Left lung (tissue), 10 donors: Measurements from ENCODE around the gene TRPM3. TPM values are rescaled to one million over a fixed set of nuclear protein-coding genes. Genes with fewer than 3 reads are reported as not detected.

Experiments
- ATAC-seq: fragments of 200-7000 bp; cut with Tn5 transposase; one replicate; pipeline ENCODE4 v1.9.1; 2020; ENCODE audit warnings: moderate library complexity
- DNase-seq, 4 donors: peaks; one replicate each; pipeline ENCODE4 v3.0.0-alpha.2; 2013 to 2020
- H3K27ac ChIP-seq, 2 donors: fragments of 200-600 bp; sonication (generic) in 1 of 2; one replicate each; pipeline versions ENCODE4 v1.5.0 to v1.8.0; 2020 to 2021
- H3K27me3 ChIP-seq, 2 donors: fragments of 200-600 bp; sonication (generic) in 1 of 2; one replicate each; pipeline versions ENCODE4 v1.5.0 to v1.8.0; 2020 to 2021
- H3K36me3 ChIP-seq, 2 donors: fragments of 200-600 bp; sonication (generic) in 1 of 2; one replicate each; pipeline versions ENCODE4 v1.5.0 to v1.8.0; 2020 to 2021
- H3K4me1 ChIP-seq, 2 donors: fragments of 200-600 bp; one replicate each; pipeline ENCODE4 v1.8.0; 2021
- H3K4me3 ChIP-seq, 2 donors: fragments of 200-600 bp; sonication (generic) in 1 of 2; one replicate each; pipeline versions ENCODE4 v1.5.0 to v1.8.0; 2020 to 2021; ENCODE audit warnings: mild to moderate bottlenecking in 1 of 2
- H3K9me3 ChIP-seq, 2 donors: fragments of 200-600 bp; sonication (generic) in 1 of 2; one replicate each; pipeline versions ENCODE4 v1.5.0 to v1.8.0; 2020 to 2021
- intact Hi-C, 2 donors: fragments of 100-400 bp; cut with DNase I; formaldehyde crosslinking; loops; one replicate each; pipeline versions ENCODE4 v1.11.2 to v1.14.2; 2022
- polyA plus RNA-seq, 6 donors: library from polyadenylated mRNA; unstranded; fragments of 120-200 nt; gene quantifications; one replicate each; pipeline ENCODE4 v1.2.1, GENCODE V29; 2013; ENCODE audit not compliant: insufficient read length in 6 of 6
- total RNA-seq, 2 donors: library from RNA; stranded (reverse); fragmentation: NEBNext Ultra II Directional; extraction: Animal tissue kit (Norgen Biotek cat#: 25700); gene quantifications; one replicate each; pipeline ENCODE4 v1.2.1, GENCODE V29; 2021
- TF ChIP-seq, protein P1 (sequence below), 2 donors: fragments of 200-600 bp; sonication (generic) in 1 of 2; IDR thresholded peaks; one replicate each; pipeline versions ENCODE4 v1.5.0 to v1.8.0; 2021; ENCODE audit warnings: antibody characterized with exemption in 2 of 2
- donor health status: DM: no; HTN: yes; CAD: no.
- donor health status: DM: no; HTN: no; CAD: no.

Gene TRPM3
- total and polyA plus RNA-seq, 8 donors, result 0.17 to 2.1 (median 1.2) TPM

DNA sequence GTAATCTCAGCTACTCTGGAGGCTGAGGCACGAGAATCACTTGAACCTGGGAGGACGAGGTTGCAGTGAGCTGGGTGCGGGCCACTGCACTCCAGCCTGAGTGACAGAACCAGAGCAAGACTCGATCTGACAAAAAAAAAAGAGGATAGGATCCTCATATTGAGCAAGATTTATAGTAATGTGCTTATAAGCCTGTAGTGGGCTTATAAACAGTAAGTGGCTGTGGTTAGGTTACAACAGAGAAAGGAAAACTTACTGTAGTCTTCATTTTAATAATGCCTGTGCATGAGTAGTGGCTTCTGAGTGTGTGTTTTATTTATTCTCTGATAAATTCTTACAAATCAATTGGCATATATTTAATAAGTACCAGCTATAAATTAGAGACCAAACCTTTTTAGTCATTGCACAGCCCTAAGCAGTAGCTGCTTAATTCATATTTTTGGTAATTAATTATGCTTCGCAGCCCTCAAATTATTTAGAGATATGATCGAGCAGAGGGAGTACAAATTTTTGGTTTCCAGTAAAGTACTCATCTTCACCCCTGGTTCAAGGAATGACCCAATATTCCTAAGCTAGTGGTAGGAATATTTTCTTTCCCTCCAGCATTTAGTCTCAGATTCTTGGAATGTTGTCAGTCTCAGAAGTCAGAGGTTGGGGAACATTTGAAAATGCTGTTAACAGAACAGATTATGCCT is 633.2 kb downstream of the TRPM3 start:
- H3K27ac ChIP-seq, result peak overlapping the region; percentile 31 to 44
- DNase-seq (no peak), ATAC-seq (no peak)
- no peaks in the 10 kb centered on the region for H3K36me3 ChIP-seq
- no peaks in the 10 kb centered on the region for H3K27me3 ChIP-seq
- intact Hi-C loops, result loop anchor here in 1 of 2 donors (10.0 kb wide), 2 partner anchors 117 to 133 kb away; no protein-coding TSS in a partner anchor
- H3K4me1 ChIP-seq, result peaks cover 29 to 39% of the 10 kb centered on the region in 2 donors
- H3K9me3 ChIP-seq, result no peaks in the 10 kb centered on the region
- TF ChIP-seq, protein P1, sequence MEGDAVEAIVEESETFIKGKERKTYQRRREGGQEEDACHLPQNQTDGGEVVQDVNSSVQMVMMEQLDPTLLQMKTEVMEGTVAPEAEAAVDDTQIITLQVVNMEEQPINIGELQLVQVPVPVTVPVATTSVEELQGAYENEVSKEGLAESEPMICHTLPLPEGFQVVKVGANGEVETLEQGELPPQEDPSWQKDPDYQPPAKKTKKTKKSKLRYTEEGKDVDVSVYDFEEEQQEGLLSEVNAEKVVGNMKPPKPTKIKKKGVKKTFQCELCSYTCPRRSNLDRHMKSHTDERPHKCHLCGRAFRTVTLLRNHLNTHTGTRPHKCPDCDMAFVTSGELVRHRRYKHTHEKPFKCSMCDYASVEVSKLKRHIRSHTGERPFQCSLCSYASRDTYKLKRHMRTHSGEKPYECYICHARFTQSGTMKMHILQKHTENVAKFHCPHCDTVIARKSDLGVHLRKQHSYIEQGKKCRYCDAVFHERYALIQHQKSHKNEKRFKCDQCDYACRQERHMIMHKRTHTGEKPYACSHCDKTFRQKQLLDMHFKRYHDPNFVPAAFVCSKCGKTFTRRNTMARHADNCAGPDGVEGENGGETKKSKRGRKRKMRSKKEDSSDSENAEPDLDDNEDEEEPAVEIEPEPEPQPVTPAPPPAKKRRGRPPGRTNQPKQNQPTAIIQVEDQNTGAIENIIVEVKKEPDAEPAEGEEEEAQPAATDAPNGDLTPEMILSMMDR (IDR thresholded peaks at IDR 0.05), result no peak
- no peak overlapping the region for H3K4me3 ChIP-seq

DNA sequence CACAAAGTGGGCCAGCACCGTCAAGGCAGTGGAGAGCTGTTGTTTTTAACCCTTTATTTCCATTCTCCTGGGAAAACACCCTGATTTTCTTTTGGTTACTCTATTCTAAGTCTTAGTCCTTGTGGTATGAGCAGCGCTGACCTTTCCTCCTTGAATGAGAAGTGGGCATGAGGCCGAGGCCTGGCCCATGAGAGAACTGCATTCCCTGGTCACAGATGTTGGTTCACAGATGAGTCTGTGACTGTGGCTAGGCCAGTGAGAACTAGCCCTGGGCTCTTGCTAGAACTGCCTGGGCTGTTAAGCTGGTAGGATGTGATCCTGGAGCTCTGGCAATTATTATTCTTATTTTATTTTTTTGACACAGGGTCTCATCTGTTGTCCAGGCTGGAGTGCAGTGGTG is 635.3 kb downstream of the TRPM3 start:
- DNase-seq (no peak), ATAC-seq (no peak)
- H3K27me3 ChIP-seq, result no peaks in the 10 kb centered on the region
- H3K27ac ChIP-seq, result peak overlapping the region in 1 of 2 donors; percentile 70
- intact Hi-C loops, result loop anchor here in 1 of 2 donors (10.0 kb wide), 2 partner anchors 119 to 131 kb away; no protein-coding TSS in a partner anchor
- H3K4me3 ChIP-seq, result no peak overlapping the region
- no peaks in the 10 kb centered on the region for H3K9me3 ChIP-seq
- no peaks in the 10 kb centered on the region for H3K36me3 ChIP-seq
- peaks cover 36 to 61% of the 10 kb centered on the region in 2 donors for H3K4me1 ChIP-seq
- TF ChIP-seq, protein P1 (IDR thresholded peaks at IDR 0.05), result no peak

DNA sequence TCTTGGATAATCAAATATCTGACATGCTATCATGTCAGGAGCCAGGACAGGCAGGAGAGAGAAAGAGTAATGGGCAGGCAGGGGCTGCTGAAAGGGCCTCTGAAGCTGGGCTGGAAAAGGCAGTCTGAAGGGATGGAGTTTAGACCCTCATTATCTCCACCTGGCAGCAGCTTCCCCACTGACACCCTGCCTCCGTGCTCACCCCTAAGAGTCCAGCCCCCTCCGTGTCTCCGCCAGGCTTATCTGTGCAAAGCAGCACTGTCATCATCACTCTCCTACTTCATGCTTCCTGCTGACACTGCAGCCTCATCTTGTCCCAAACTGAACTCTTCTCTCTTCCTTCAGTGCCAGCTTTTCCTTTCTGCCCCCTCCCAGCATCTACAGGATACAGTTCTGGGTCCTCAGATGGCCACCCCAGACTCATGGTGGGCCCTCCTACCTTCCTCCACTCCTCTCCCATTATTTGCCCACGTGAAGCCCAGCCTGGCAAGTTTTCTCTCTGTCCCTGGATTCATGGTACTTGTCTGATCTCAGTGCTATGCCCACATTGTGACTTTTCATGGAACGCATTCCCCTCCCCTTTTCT is 636.1 kb downstream of the TRPM3 start:
- Histone ChIP-seq H3K27ac (peak overlapping the region; percentile 54 to 70), H3K4me1 (peaks cover 40 to 67% of the 10 kb centered on the region in 2 donors), H3K36me3 (no peaks in the 10 kb centered on the region), H3K4me3 (no peak overlapping the region), H3K27me3 (no peaks in the 10 kb centered on the region), H3K9me3 (no peaks in the 10 kb centered on the region)
- ATAC-seq, result peak; percentile 19
- no peak for DNase-seq
- intact Hi-C loops, result loop anchor here in 1 of 2 donors (10.0 kb wide), 2 partner anchors 119 to 131 kb away; no protein-coding TSS in a partner anchor
- TF ChIP-seq, protein P1 (IDR thresholded peaks at IDR 0.05), result no peak

DNA sequence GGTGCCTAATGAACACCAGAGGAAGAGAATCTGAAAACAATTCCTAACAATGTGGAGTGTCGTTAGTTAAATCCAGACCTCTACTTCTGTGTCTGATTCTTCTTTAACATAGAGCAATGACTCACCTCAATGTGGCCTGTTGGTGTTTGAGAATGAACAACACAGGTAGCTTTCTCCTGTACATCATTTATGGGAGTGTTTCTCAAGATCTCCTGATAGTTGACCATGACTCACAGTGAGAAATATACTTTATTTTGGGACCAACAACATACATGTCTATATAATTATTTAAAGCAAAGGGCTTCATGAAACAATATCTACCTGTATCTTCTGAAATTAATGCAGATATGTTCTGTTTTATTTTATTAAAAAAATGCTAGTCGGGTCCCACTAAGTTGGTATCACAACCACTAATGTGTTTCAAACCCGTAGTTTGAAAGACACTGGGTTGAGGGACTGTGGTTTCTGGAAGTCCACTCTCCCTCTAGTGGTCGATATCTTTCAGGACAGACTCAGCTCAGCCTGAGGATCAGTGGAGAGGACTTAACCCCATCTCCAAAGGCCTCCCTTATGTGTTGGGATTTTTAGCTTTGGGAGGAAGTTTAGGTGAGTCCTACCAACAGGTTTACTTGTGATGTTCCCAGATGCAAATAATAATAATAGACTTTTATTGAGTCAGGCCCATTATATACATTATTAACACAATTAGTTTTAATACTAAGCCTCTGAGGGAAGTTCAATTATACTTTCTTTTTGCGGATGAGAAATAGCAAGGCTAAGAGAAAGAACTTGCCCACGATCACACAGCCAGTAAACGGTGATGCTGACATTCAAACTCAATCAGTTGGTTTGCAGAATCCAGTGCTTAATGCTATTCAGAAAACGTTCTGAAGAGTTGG is 636.9 kb downstream of the TRPM3 start:
- H3K36me3 ChIP-seq, result no peaks in the 10 kb centered on the region
- no peak overlapping the region for H3K4me3 ChIP-seq
- H3K27me3 ChIP-seq, result no peaks in the 10 kb centered on the region
- H3K9me3 ChIP-seq, result no peaks in the 10 kb centered on the region
- peaks cover 47 to 76% of the 10 kb centered on the region in 2 donors for H3K4me1 ChIP-seq
- TF ChIP-seq, protein P1 (IDR thresholded peaks at IDR 0.05), result peak; percentile 79 to 81
- DNase-seq, result peak in 1 of 4 donors; percentile 52
- ATAC-seq, result peak; percentile 77
- intact Hi-C loops, result loop anchor here in 1 of 2 donors (5.0 to 10.0 kb wide), 3 partner anchors 62 to 130 kb away; no protein-coding TSS in a partner anchor
- H3K27ac ChIP-seq, result peak overlapping the region; percentile 54 to 70
